Glutamatergic neuron (in vitro differentiated cells): ENCODE results near the gene PTPRT. TPM values are rescaled to one million over a fixed set of nuclear protein-coding genes. Genes with fewer than 3 reads are reported as not detected.
A peak's percentile ranks its signal among the peaks of the same experiment; 100 is the strongest.

Source experiments
- DNase-seq: peaks from one replicate; pipeline ENCODE4 v3.0.0; 2022
- H3K27ac Mint-ChIP-seq: one replicate; pipeline ENCODE4 v1.8.0; 2020; ENCODE audit warnings: mild to moderate bottlenecking, mixed read lengths, inconsistent platforms; ENCODE audit not compliant: unreplicated experiment
- H3K27me3 Mint-ChIP-seq: one replicate; pipeline ENCODE4 v1.8.0; 2020; ENCODE audit warnings: mild to moderate bottlenecking, moderate library complexity, mixed read lengths, inconsistent platforms; ENCODE audit not compliant: unreplicated experiment
- H3K36me3 Mint-ChIP-seq: one replicate; pipeline ENCODE4 v1.8.0; 2020; ENCODE audit warnings: mild to moderate bottlenecking, mixed read lengths, inconsistent platforms; ENCODE audit not compliant: unreplicated experiment
- H3K4me1 Mint-ChIP-seq: one replicate; pipeline ENCODE4 v1.8.0; 2020; ENCODE audit warnings: mild to moderate bottlenecking, low read depth, mixed read lengths, inconsistent platforms; ENCODE audit not compliant: unreplicated experiment
- H3K4me3 Mint-ChIP-seq: one replicate; pipeline ENCODE4 v1.8.0; 2020; ENCODE audit warnings: mild to moderate bottlenecking, mixed read lengths, inconsistent platforms; ENCODE audit not compliant: unreplicated experiment
- H3K9me3 Mint-ChIP-seq: one replicate; pipeline ENCODE4 v1.8.0; 2020; ENCODE audit warnings: mild to moderate bottlenecking, moderate library complexity, mixed read lengths, inconsistent platforms; ENCODE audit not compliant: unreplicated experiment
- total RNA-seq: library from RNA; stranded (reverse); fragmentation: NEBNext Ultra II Directional; extraction: Animal tissue kit (Norgen Biotek cat#: 25700); gene quantifications from one replicate; pipeline ENCODE4 v1.2.1, GENCODE V29; 2021; ENCODE audit not compliant: unreplicated experiment
- TF ChIP-seq, protein P1 (sequence below): fragments of 200-600 bp; sonication (generic); IDR thresholded peaks from one replicate; pipeline ENCODE4 v1.5.0; 2021; ENCODE audit not compliant: partially characterized antibody, unreplicated experiment

Gene PTPRT
- total RNA-seq, 1 donor from 2014 or later, result 1.9 TPM

DNA sequence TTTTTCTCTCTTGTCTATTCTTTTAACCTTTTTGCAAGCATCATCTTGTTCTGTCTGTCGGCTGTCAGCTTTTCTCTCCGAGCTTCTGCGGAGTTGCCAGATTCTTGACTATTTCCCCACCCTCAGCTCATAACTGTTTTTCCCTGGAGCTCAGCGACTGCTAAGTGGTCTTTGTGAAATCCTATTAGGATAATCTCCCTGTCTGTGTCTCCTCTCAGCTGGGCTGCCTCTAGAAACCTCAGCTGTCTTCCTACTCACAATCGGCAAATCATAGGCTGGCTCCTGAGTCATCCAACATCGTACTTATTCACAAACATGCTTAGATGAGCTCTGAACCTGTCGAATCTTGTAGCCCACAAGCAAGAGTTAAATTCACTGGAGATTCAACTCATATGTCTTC lies 332.3 kb downstream of the PTPRT start:
- DNase-seq, result no peak
- no peaks in the 10 kb centered on the region for H3K9me3 Mint-ChIP-seq
- H3K4me3 Mint-ChIP-seq, result no peak overlapping the region
- peak overlapping the region; percentile 28 for H3K27ac Mint-ChIP-seq
- H3K36me3 Mint-ChIP-seq, result peaks cover 4% of the 10 kb centered on the region
- H3K4me1 Mint-ChIP-seq, result peaks cover 5% of the 10 kb centered on the region
- no peaks in the 10 kb centered on the region for H3K27me3 Mint-ChIP-seq
- TF ChIP-seq, protein P1, sequence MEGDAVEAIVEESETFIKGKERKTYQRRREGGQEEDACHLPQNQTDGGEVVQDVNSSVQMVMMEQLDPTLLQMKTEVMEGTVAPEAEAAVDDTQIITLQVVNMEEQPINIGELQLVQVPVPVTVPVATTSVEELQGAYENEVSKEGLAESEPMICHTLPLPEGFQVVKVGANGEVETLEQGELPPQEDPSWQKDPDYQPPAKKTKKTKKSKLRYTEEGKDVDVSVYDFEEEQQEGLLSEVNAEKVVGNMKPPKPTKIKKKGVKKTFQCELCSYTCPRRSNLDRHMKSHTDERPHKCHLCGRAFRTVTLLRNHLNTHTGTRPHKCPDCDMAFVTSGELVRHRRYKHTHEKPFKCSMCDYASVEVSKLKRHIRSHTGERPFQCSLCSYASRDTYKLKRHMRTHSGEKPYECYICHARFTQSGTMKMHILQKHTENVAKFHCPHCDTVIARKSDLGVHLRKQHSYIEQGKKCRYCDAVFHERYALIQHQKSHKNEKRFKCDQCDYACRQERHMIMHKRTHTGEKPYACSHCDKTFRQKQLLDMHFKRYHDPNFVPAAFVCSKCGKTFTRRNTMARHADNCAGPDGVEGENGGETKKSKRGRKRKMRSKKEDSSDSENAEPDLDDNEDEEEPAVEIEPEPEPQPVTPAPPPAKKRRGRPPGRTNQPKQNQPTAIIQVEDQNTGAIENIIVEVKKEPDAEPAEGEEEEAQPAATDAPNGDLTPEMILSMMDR, result no peak

DNA sequence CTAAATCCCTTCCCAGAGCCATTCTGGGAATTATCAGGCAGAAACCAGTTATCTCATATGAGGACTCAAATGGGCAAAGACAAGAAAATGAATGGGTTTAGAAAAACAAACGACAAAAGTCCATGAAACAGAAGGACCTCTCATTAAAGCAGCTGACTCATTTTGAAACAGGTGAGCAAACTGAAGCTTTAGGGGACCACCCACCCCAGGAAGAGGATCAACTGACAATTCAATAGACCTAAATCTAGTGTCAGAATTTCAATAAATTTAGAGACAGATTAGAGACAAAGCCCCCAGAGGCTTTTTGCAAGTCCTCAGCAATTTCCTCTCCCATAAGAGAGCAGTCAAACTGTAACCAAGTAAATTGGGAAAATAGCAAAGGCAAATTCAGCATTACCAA lies 333.8 kb downstream of the PTPRT start:
- no peaks in the 10 kb centered on the region for H3K9me3 Mint-ChIP-seq
- H3K36me3 Mint-ChIP-seq, result peaks cover 4% of the 10 kb centered on the region
- no peak for DNase-seq
- H3K27ac Mint-ChIP-seq, result no peak overlapping the region
- H3K27me3 Mint-ChIP-seq, result no peaks in the 10 kb centered on the region
- no peak overlapping the region for H3K4me3 Mint-ChIP-seq
- H3K4me1 Mint-ChIP-seq, result peaks cover 5% of the 10 kb centered on the region
- TF ChIP-seq, protein P1, result no peak

DNA sequence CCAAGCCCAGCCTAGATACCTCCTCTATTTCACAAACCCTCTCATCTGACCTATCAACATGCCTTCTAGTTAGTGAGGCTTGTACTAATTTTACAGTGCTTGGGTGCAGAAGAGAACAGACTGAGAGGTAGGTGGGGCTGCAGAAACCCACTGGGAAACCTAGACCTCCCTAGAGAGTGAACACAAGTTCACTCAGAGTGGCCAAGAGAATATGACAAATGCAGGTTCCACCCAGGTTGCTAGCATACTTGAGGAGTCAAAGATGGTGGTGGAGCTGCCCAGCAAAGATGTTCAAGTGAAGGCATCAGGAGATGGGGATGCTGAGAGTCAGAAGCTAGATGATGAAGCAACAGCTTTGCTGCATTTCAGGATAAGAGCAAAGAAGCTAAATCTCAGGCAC lies 337.0 kb downstream of the PTPRT start:
- no peak overlapping the region for H3K4me3 Mint-ChIP-seq
- no peaks in the 10 kb centered on the region for H3K9me3 Mint-ChIP-seq
- H3K27ac Mint-ChIP-seq, result no peak overlapping the region
- no peaks in the 10 kb centered on the region for H3K4me1 Mint-ChIP-seq
- no peaks in the 10 kb centered on the region for H3K36me3 Mint-ChIP-seq
- no peak for DNase-seq
- TF ChIP-seq, protein P1, result no peak
- H3K27me3 Mint-ChIP-seq, result no peaks in the 10 kb centered on the region

DNA sequence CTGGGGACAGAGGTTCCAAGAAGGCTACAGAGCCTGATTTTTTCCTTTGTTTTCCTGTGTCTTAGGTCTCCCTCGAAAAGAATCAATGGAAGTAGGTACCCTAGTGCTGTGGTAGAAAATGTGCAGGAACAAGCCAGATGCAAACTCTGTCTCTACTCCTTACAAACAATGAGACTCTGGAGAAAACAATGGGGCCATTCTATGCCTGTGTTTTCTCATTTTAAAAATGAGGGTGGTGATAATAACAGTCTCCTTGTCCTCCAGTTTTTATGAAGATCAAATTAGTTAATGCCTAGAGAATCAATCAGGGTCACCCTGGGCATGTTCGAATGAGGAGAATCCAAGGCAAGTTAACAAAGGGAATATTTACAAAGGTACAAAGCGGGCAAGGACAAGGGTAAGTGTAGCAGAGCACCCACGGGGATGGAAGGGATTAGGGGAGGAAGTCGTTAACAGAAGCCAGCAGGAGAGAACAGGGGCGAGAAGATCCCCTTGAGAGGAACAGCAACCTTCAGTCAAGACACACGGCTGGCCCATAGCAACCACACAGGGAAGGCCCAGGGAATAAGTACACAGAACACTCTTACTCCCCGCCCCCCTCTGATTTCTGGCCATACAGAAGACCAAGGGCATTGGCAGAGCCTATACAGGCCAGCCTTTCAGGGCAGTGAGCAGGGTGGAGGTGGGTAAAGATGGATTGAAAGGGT lies 342.8 kb downstream of the PTPRT start:
- no peak for DNase-seq
- H3K36me3 Mint-ChIP-seq, result no peaks in the 10 kb centered on the region
- TF ChIP-seq, protein P1, result no peak
- H3K4me3 Mint-ChIP-seq, result no peak overlapping the region
- H3K27ac Mint-ChIP-seq, result no peak overlapping the region
- peaks cover 1% of the 10 kb centered on the region for H3K9me3 Mint-ChIP-seq
- H3K27me3 Mint-ChIP-seq, result peaks cover 4% of the 10 kb centered on the region
- no peaks in the 10 kb centered on the region for H3K4me1 Mint-ChIP-seq

DNA sequence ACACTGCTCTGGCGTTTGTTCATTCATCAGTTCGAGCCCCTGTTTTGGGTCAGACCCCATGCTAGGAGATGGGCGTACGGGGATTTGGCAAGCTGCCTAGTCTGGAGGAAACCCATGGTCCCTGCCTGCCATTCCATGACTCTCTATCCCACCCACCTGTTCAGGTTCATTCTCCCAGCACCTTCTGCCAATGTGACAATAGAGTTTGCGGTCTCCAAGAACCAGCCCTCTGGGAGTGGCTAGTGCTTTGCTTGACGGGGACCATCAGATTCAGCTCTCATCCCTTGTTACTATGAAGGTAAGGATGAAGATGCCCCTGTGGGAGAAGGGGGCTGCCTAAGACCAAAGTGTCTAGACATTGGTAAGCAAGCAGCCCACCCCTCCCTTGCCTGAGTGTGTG lies 345.0 kb downstream of the PTPRT start:
- H3K4me1 Mint-ChIP-seq, result no peaks in the 10 kb centered on the region
- TF ChIP-seq, protein P1, result no peak
- no peak overlapping the region for H3K27ac Mint-ChIP-seq
- no peak for DNase-seq
- peaks cover 1% of the 10 kb centered on the region for H3K9me3 Mint-ChIP-seq
- no peaks in the 10 kb centered on the region for H3K36me3 Mint-ChIP-seq
- H3K27me3 Mint-ChIP-seq, result peaks cover 4% of the 10 kb centered on the region
- no peak overlapping the region for H3K4me3 Mint-ChIP-seq
